CD8-positive, alpha-beta memory T cell (primary cell): Measurements from ENCODE around the gene INSC. TPM values are rescaled to one million over a fixed set of nuclear protein-coding genes. Genes with fewer than 3 reads are reported as not detected.

Source experiments
- CTCF ChIA-PET: fragments of 350-600 bp; sonication (Branson Sonifier 250); formaldehyde crosslinking; loops from one replicate; lab custom pipeline; 2021; ENCODE audit warnings: antibody characterized with exemption; lab: Charles Lee
- POLR2A ChIA-PET: fragments of 350-600 bp; sonication (Branson Sonifier 250); formaldehyde crosslinking; loops from one replicate; lab custom pipeline; 2021; ENCODE audit warnings: antibody characterized with exemption; lab: Charles Lee
- DNase-seq, 5 donors: peaks; one replicate each; pipeline versions ENCODE4 v3.0.0 to v3.0.0-alpha.2; 2020 to 2022; ENCODE audit warnings: mixed read lengths in 1 of 5
- H3K27ac ChIP-seq: one replicate; pipeline ENCODE4 v1.7.0; 2013; ENCODE audit warnings: low read depth, mild to moderate bottlenecking, low read length, moderate library complexity
- H3K27me3 ChIP-seq: 2 replicates; pipeline ENCODE4 v1.7.0; 2013; ENCODE audit warnings: low read length, mild to moderate bottlenecking; ENCODE audit not compliant: insufficient read depth, poor library complexity, severe bottlenecking
- H3K36me3 ChIP-seq: 2 replicates; pipeline ENCODE4 v1.7.0; 2013; ENCODE audit warnings: mild to moderate bottlenecking, low read length, moderate library complexity; ENCODE audit not compliant: insufficient read depth
- H3K4me1 ChIP-seq: 2 replicates; pipeline ENCODE4 v1.7.0; 2013; ENCODE audit warnings: mild to moderate bottlenecking, low read length, moderate library complexity; ENCODE audit not compliant: insufficient read depth
- H3K4me3 ChIP-seq: 2 replicates; pipeline ENCODE4 v1.7.0; 2013; ENCODE audit warnings: mild to moderate bottlenecking, low read length
- H3K9me3 ChIP-seq: 2 replicates; pipeline ENCODE4 v1.7.0; 2013; ENCODE audit warnings: mild to moderate bottlenecking, low read length
- H3K27ac Mint-ChIP-seq, 8 donors: one replicate each; pipeline ENCODE4 v1.8.0; 2020 to 2021; ENCODE audit warnings: mixed read lengths in 8 of 8, mild to moderate bottlenecking in 6 of 8, inconsistent platforms in 3 of 8, moderate library complexity in 3 of 8
- H3K27me3 Mint-ChIP-seq, 2 donors: one replicate each; pipeline ENCODE4 v1.8.0; 2020 to 2021; ENCODE audit warnings: mixed read lengths in 2 of 2, mild to moderate bottlenecking in 1 of 2, moderate library complexity in 1 of 2
- H3K36me3 Mint-ChIP-seq, 3 donors: one replicate each; pipeline ENCODE4 v1.8.0; 2020 to 2021; ENCODE audit warnings: mixed read lengths in 3 of 3, inconsistent platforms in 1 of 3, mild to moderate bottlenecking in 1 of 3
- H3K4me1 Mint-ChIP-seq, 3 donors: one replicate each; pipeline ENCODE4 v1.8.0; 2020 to 2021; ENCODE audit warnings: mixed read lengths in 3 of 3, inconsistent platforms in 1 of 3, mild to moderate bottlenecking in 1 of 3
- H3K4me3 Mint-ChIP-seq, 7 donors: one replicate each; pipeline ENCODE4 v1.8.0; 2020 to 2021; ENCODE audit warnings: mixed read lengths in 7 of 7, mild to moderate bottlenecking in 6 of 7, moderate library complexity in 4 of 7, inconsistent platforms in 2 of 7
- H3K9me3 Mint-ChIP-seq, 5 donors: one replicate each; pipeline ENCODE4 v1.8.0; 2020 to 2022; ENCODE audit warnings: mixed read lengths in 5 of 5, mild to moderate bottlenecking in 3 of 5, moderate library complexity in 2 of 5, inconsistent platforms in 1 of 5
- polyA plus RNA-seq: library from polyadenylated mRNA; unstranded; fragments of 300-500 nt; fragmentation: Illumina TruSeq; gene quantifications from one replicate; pipeline ENCODE4 v1.2.3, GENCODE V29; 2021
- total RNA-seq, 2 experiments: library from RNA; stranded (reverse); gene quantifications; one replicate each; pipeline ENCODE4 v1.2.3, GENCODE V29; 2021

Gene INSC
- total and polyA plus RNA-seq, 3 experiments from 2014 or later = not detected

DNA sequence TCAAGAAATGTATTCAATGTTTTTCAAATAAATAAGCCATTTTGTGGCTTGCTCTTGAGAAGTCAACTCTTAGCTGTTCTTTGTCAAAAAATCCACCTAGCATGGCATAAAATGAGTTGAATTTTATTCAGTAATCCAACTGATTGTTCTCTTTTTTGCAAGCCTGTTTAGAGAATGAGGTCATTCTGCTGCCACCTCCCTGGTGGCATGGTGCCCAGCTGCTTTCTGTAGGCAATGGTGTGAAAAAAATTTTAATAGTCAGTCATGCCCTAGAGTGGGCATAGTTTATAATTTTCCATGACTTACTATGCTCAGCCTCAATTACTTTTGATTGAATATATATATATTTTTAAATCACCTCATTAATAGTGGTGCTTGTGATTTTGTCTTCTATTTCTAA, 177.2 kb downstream of the INSC start:
- Histone ChIP-seq H3K4me1 (no peaks in the 10 kb centered on the region), H3K4me3 (no peak overlapping the region), H3K36me3 (no peaks in the 10 kb centered on the region), H3K27me3 (no peaks in the 10 kb centered on the region), H3K9me3 (no peaks in the 10 kb centered on the region), H3K27ac (no peak overlapping the region)
- Mint-ChIP-seq H3K27ac (no peak overlapping the region), H3K9me3 (peaks cover 0 to 3% (median 0%) of the 10 kb centered on the region in 5 donors), H3K4me1 (no peaks in the 10 kb centered on the region), H3K27me3 (peaks cover 0 to 1% of the 10 kb centered on the region in 2 donors), H3K4me3 (no peak overlapping the region), H3K36me3 (no peaks in the 10 kb centered on the region)
- ChIA-PET POLR2A (no interaction called here), CTCF (no interaction called here)
- DNase-seq = no peak

GRCh38 chr11:15293975-15294620, 179.4 kb downstream of the INSC start:
- H3K36me3 ChIP-seq = no peaks in the 10 kb centered on the region
- no peaks in the 10 kb centered on the region for H3K27me3 ChIP-seq
- H3K4me3 ChIP-seq = no peak overlapping the region
- no peak overlapping the region for H3K4me3 Mint-ChIP-seq
- no peaks in the 10 kb centered on the region for H3K4me1 Mint-ChIP-seq
- peaks cover 0 to 3% (median 0%) of the 10 kb centered on the region in 5 donors for H3K9me3 Mint-ChIP-seq
- no peaks in the 10 kb centered on the region for H3K4me1 ChIP-seq
- no peaks in the 10 kb centered on the region for H3K36me3 Mint-ChIP-seq
- H3K27me3 Mint-ChIP-seq = peaks cover 0 to 1% of the 10 kb centered on the region in 2 donors
- no peak for DNase-seq
- H3K27ac Mint-ChIP-seq = no peak overlapping the region
- no peak overlapping the region for H3K27ac ChIP-seq
- H3K9me3 ChIP-seq = no peaks in the 10 kb centered on the region
- POLR2A ChIA-PET = no interaction called here
- CTCF ChIA-PET = no interaction called here

GRCh38 chr11:15295695-15296094, 181.0 kb downstream of the INSC start:
- CTCF ChIA-PET = no interaction called here
- H3K4me3 ChIP-seq = no peak overlapping the region
- no peaks in the 10 kb centered on the region for H3K36me3 ChIP-seq

More at GRCh38 chr11:15295695-15296094, 181.0 kb downstream of the INSC start:
- Histone ChIP-seq H3K27ac (no peak overlapping the region), H3K4me1 (no peaks in the 10 kb centered on the region), H3K9me3 (no peaks in the 10 kb centered on the region), H3K27me3 (no peaks in the 10 kb centered on the region)
- Mint-ChIP-seq H3K4me1 (no peaks in the 10 kb centered on the region), H3K9me3 (peaks cover 0 to 3% (median 0%) of the 10 kb centered on the region in 5 donors), H3K27ac (no peak overlapping the region), H3K27me3 (no peaks in the 10 kb centered on the region), H3K4me3 (no peak overlapping the region), H3K36me3 (no peaks in the 10 kb centered on the region)
- POLR2A ChIA-PET = no interaction called here
- DNase-seq = no peak

Other genes with a start within 250 kb of the INSC start
- gene CYP2R1, start 222.7 kb upstream of the INSC start, total RNA-seq = 1 to 10 TPM; 5.6 to 5.9 TPM
- 16.5 TPM for gene CYP2R1, start 222.7 kb upstream of the INSC start, polyA plus RNA-seq
- not detected for gene CALCA, start 142.6 kb upstream of the INSC start, total RNA-seq
- gene CALCA, start 142.6 kb upstream of the INSC start, polyA plus RNA-seq = not detected
- gene CALCB, start 41.3 kb upstream of the INSC start, total RNA-seq = under 1 TPM; 0.35 to 0.47 TPM
- 0.26 TPM for gene CALCB, start 41.3 kb upstream of the INSC start, polyA plus RNA-seq